Measurements from ENCODE around the gene AP1M2. TPM values are rescaled to one million over a fixed set of nuclear protein-coding genes. Genes with fewer than 3 reads are reported as not detected.

Gene AP1M2
- total RNA-seq, 2 donors from 2014 or later, result 28.1 to 85.8 TPM

- H3K4me3 ChIP-seq, result no peak overlapping the region
- TF ChIP-seq POLR2A (IDR thresholded peaks at IDR 0.05) (no peak), CTCF (IDR thresholded peaks at IDR 0.05) (no peak), POLR2AphosphoS5 (IDR thresholded peaks at IDR 0.05) (no peak)
- no peak overlapping the region for H3K27ac ChIP-seq
- no peaks in the 10 kb centered on the region for H3K9me3 ChIP-seq
- H3K36me3 ChIP-seq, result peaks cover 12 to 16% of the 10 kb centered on the region in 2 donors
- WGBS, result 90% methylated on average over 33 of the region's 33 CpGs
- intact Hi-C loops (cut with DNase I), result no loop called here
- no peak for DNase-seq (ENCODE audit: low spot score)
- H3K4me1 ChIP-seq (replicated peaks), result no peaks in the 10 kb centered on the region
- H3K27me3 ChIP-seq (replicated peaks; ENCODE audit: insufficient read depth), result no peaks in the 10 kb centered on the region
Observed at GRCh38 chr19:10557603-10558197, 29.4 kb downstream of the AP1M2 start.

- no peaks in the 10 kb centered on the region for H3K27me3 ChIP-seq (replicated peaks; ENCODE audit: insufficient read depth)
- peak overlapping the region; percentile 6 to 7 for H3K27ac ChIP-seq
- H3K4me1 ChIP-seq (replicated peaks), result no peaks in the 10 kb centered on the region
- DNase-seq (ENCODE audit: low spot score), result no peak
- 65% methylated on average over 7 of the region's 7 CpGs for WGBS
- H3K4me3 ChIP-seq, result no peak overlapping the region
- intact Hi-C loops (cut with DNase I), result no loop called here
- H3K36me3 ChIP-seq, result peaks cover 12 to 23% of the 10 kb centered on the region in 2 donors
- TF ChIP-seq POLR2A (IDR thresholded peaks at IDR 0.05) (no peak), CTCF (IDR thresholded peaks at IDR 0.05) (no peak), POLR2AphosphoS5 (IDR thresholded peaks at IDR 0.05) (no peak)
- no peaks in the 10 kb centered on the region for H3K9me3 ChIP-seq
Observed at GRCh38 chr19:10555610-10555973, 31.5 kb downstream of the AP1M2 start.

GRCh38 chr19:10554760-10555609, 32.1 kb downstream of the AP1M2 start:
- Histone ChIP-seq H3K27me3 (replicated peaks; ENCODE audit: insufficient read depth) (no peaks in the 10 kb centered on the region), H3K9me3 (no peaks in the 10 kb centered on the region), H3K4me3 (no peak overlapping the region), H3K27ac (peak overlapping the region; percentile 7 to 29), H3K4me1 (replicated peaks) (no peaks in the 10 kb centered on the region), H3K36me3 (peaks cover 16 to 17% of the 10 kb centered on the region in 2 donors)
- intact Hi-C loops (cut with DNase I), result no loop called here
- TF ChIP-seq POLR2A (IDR thresholded peaks at IDR 0.05), result no peak
- TF ChIP-seq CTCF (IDR thresholded peaks at IDR 0.05), result peak in 1 of 4 experiments; percentile 27
- no peak for DNase-seq (ENCODE audit: low spot score)
- 56% methylated on average over 29 of the region's 30 CpGs for WGBS

GRCh38 chr19:10553943-10554381, 33.1 kb downstream of the AP1M2 start:
- peak; percentile 20 for TF ChIP-seq POLR2AphosphoS5 (IDR thresholded peaks at IDR 0.05)
- TF ChIP-seq CTCF (IDR thresholded peaks at IDR 0.05), result no peak
- Histone ChIP-seq H3K4me1 (replicated peaks) (no peaks in the 10 kb centered on the region), H3K27me3 (replicated peaks; ENCODE audit: insufficient read depth) (no peaks in the 10 kb centered on the region), H3K9me3 (no peaks in the 10 kb centered on the region), H3K36me3 (peaks cover 9 to 16% of the 10 kb centered on the region in 2 donors), H3K27ac (peak overlapping the region in 1 of 2 donors; percentile 29), H3K4me3 (no peak overlapping the region)
- intact Hi-C loops (cut with DNase I), result no loop called here
- WGBS, result 22% methylated on average over 5 of the region's 12 CpGs
- no peak for DNase-seq (ENCODE audit: low spot score)

All from prostate gland (tissue), 2 donors.